Naive thymus-derived CD4-positive, alpha-beta T cell (primary cell): Measurements from ENCODE around the gene NTRK2. TPM values are rescaled to one million over a fixed set of nuclear protein-coding genes. Genes with fewer than 3 reads are reported as not detected.

Experiments used
- ATAC-seq: fragments of 150-1000 bp; cut with Tn5 transposase; 2 replicates; pipeline ENCODE4 v1.10.0; 2021; ENCODE audit warnings: mild to moderate bottlenecking, moderate library complexity
- CTCF ChIA-PET: fragments of 350-600 bp; sonication (Branson Sonifier 250); formaldehyde crosslinking; loops from one replicate; lab custom pipeline; 2021; ENCODE audit warnings: antibody characterized with exemption; lab: Charles Lee
- POLR2A ChIA-PET: fragments of 350-600 bp; sonication (Branson Sonifier 250); formaldehyde crosslinking; loops from one replicate; lab custom pipeline; 2021; ENCODE audit warnings: antibody characterized with exemption, inconsistent platforms; lab: Charles Lee
- DNase-seq, 9 donors: peaks; one replicate each; pipeline versions ENCODE4 v3.0.0 to v3.0.0-alpha.2; 2020 to 2022; ENCODE audit warnings: mixed read lengths in 1 of 9
- H3K27ac ChIP-seq: one replicate; pipeline ENCODE4 v1.7.0; 2013; ENCODE audit warnings: mild to moderate bottlenecking, low read depth, low read length, moderate library complexity
- H3K27me3 ChIP-seq, 2 donors: one replicate each; pipeline ENCODE4 v1.7.0; 2013; ENCODE audit warnings: low read length in 2 of 2, mild to moderate bottlenecking in 2 of 2, moderate library complexity in 2 of 2; ENCODE audit not compliant: control insufficient read depth in 2 of 2, insufficient read depth in 2 of 2
- H3K36me3 ChIP-seq, 3 experiments: 1 replicate in 2 of 3; 2 replicates in 1 of 3; pipeline ENCODE4 v1.7.0; 2013; ENCODE audit warnings: low read length in 3 of 3, mild to moderate bottlenecking in 3 of 3, moderate library complexity in 1 of 3; ENCODE audit not compliant: insufficient read depth in 3 of 3, control insufficient read depth in 2 of 3
- H3K4me1 ChIP-seq, 2 donors: one replicate each; pipeline ENCODE4 v1.7.0; 2013; ENCODE audit warnings: low read length in 2 of 2, mild to moderate bottlenecking in 2 of 2, moderate library complexity in 1 of 2; ENCODE audit not compliant: control insufficient read depth in 2 of 2, insufficient read depth in 2 of 2
- H3K4me3 ChIP-seq: 2 replicates; pipeline ENCODE4 v1.7.0; 2013; ENCODE audit warnings: mild to moderate bottlenecking, low read length
- H3K9me3 ChIP-seq, 3 experiments: 1 replicate in 2 of 3; 2 replicates in 1 of 3; pipeline ENCODE4 v1.7.0; 2013; ENCODE audit warnings: low read length in 3 of 3; ENCODE audit not compliant: control insufficient read depth in 2 of 3
- H3K27ac Mint-ChIP-seq, 9 donors: one replicate each; pipeline ENCODE4 v1.8.0; 2020 to 2022; ENCODE audit warnings: mixed read lengths in 9 of 9, mild to moderate bottlenecking in 8 of 9, moderate library complexity in 5 of 9, inconsistent platforms in 2 of 9
- H3K27me3 Mint-ChIP-seq, 5 donors: one replicate each; pipeline ENCODE4 v1.8.0; 2021 to 2022; ENCODE audit warnings: mixed read lengths in 5 of 5, mild to moderate bottlenecking in 1 of 5
- H3K36me3 Mint-ChIP-seq, 5 donors: one replicate each; pipeline ENCODE4 v1.8.0; 2020 to 2022; ENCODE audit warnings: mixed read lengths in 5 of 5, mild to moderate bottlenecking in 3 of 5, inconsistent platforms in 1 of 5
- H3K4me1 Mint-ChIP-seq, 7 donors: one replicate each; pipeline ENCODE4 v1.8.0; 2020 to 2022; ENCODE audit warnings: mixed read lengths in 7 of 7, mild to moderate bottlenecking in 3 of 7, inconsistent platforms in 1 of 7
- H3K4me3 Mint-ChIP-seq, 10 donors: one replicate each; pipeline ENCODE4 v1.8.0; 2020 to 2022; ENCODE audit warnings: mild to moderate bottlenecking in 10 of 10, mixed read lengths in 10 of 10, moderate library complexity in 6 of 10, inconsistent platforms in 2 of 10
- H3K9me3 Mint-ChIP-seq, 11 donors: one replicate each; pipeline ENCODE4 v1.8.0; 2020 to 2022; ENCODE audit warnings: mixed read lengths in 11 of 11, mild to moderate bottlenecking in 4 of 11, inconsistent platforms in 1 of 11, moderate library complexity in 1 of 11
- intact Hi-C, 2 donors: fragments of 100-400 bp; cut with micrococcal nuclease; formaldehyde crosslinking; loops; one replicate each; pipeline ENCODE4 v1.15.1; 2023
- polyA plus RNA-seq, 2 donors: library from polyadenylated mRNA; unstranded; fragments of 300-500 nt; fragmentation: Illumina TruSeq; gene quantifications; one replicate each; pipeline ENCODE4 v1.2.3, GENCODE V29; 2021
- total RNA-seq, 6 experiments: library from RNA in 5 of 6; stranded (reverse) in 5 of 6; gene quantifications; 1 replicate in 5 of 6; 2 replicates in 1 of 6; pipeline ENCODE4 v1.2.3 and lab custom pipeline; 2021 to 2026

NTRK2 gene
- total and polyA plus RNA-seq, 7 experiments from 2014 or later, result 0.07 to 1.2 TPM; not detected in 5

DNA sequence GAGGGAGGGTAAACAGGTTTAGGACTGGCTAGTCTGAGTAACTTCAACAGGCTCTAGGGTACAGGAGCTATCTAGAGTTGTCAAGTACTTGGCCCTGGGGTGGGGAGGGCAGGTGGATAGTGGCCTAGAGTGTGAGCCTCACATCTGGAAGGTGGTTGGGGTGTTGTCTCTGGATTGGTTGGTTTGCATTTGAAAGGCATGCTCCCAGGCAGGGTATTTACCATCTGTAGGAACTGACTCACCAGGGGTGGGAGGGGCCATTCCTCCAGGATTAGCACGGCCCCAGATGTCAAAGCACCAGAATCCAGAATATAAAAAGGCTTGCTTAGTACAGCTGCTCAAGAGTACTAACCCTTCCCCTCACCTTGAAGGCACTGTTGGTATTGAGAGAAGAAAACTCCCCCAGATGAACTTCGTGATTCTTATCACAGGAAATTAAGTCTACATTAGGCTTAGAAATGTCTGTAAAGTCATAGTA, 193.3 kb downstream of the NTRK2 start:
- ChIA-PET CTCF (interaction anchor here (0.6 kb wide), 1 partner anchor 617 kb away, joined by 3 read pairs; no protein-coding TSS in a partner anchor), POLR2A (no interaction called here)
- H3K9me3 Mint-ChIP-seq, result peaks cover 0 to 4% (median 0%) of the 10 kb centered on the region in 11 donors
- DNase-seq (no peak), ATAC-seq (no peak)
- H3K4me3 Mint-ChIP-seq, result no peak overlapping the region
- H3K4me1 Mint-ChIP-seq, result peaks cover 0 to 2% (median 0%) of the 10 kb centered on the region in 7 donors
- Histone ChIP-seq H3K27ac (no peak overlapping the region), H3K4me1 (no peaks in the 10 kb centered on the region), H3K9me3 (no peaks in the 10 kb centered on the region), H3K36me3 (no peaks in the 10 kb centered on the region), H3K4me3 (no peak overlapping the region), H3K27me3 (no peaks in the 10 kb centered on the region)
- no peaks in the 10 kb centered on the region for H3K36me3 Mint-ChIP-seq
- H3K27ac Mint-ChIP-seq, result no peak overlapping the region
- peaks cover 0 to 14% (median 7%) of the 10 kb centered on the region in 5 donors for H3K27me3 Mint-ChIP-seq
- intact Hi-C loops, result no loop called here

DNA sequence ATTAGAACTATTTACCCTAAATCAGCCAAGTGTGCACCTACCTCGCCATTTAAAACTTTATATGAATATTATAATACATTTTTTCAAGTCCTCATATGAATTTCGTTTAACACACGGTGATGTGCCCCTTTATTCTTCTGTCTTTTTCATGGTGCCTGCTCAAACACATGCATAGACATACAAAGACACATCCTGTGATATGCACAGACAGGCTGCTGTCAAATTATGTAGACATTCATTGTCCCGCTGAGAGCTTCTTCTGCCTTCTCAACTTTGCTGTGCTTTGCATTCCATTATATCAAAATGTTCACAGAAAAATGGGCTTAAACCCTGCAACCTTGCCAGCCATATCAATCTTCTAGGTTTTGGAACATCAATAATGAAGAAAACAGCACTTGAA, 193.8 kb downstream of the NTRK2 start:
- DNase-seq (no peak), ATAC-seq (no peak)
- Mint-ChIP-seq H3K36me3 (no peaks in the 10 kb centered on the region), H3K4me1 (peaks cover 0 to 2% (median 0%) of the 10 kb centered on the region in 7 donors), H3K27me3 (peaks cover 0 to 11% (median 7%) of the 10 kb centered on the region in 5 donors), H3K9me3 (peaks cover 0 to 4% (median 0%) of the 10 kb centered on the region in 11 donors), H3K27ac (no peak overlapping the region), H3K4me3 (no peak overlapping the region)
- Histone ChIP-seq H3K27me3 (no peaks in the 10 kb centered on the region), H3K27ac (no peak overlapping the region), H3K4me1 (no peaks in the 10 kb centered on the region), H3K36me3 (no peaks in the 10 kb centered on the region), H3K4me3 (no peak overlapping the region), H3K9me3 (no peaks in the 10 kb centered on the region)
- intact Hi-C loops, result no loop called here
- CTCF ChIA-PET, result interaction anchor here (0.6 kb wide), 1 partner anchor 616 kb away, joined by 3 read pairs; no protein-coding TSS in a partner anchor
- POLR2A ChIA-PET, result no interaction called here

DNA sequence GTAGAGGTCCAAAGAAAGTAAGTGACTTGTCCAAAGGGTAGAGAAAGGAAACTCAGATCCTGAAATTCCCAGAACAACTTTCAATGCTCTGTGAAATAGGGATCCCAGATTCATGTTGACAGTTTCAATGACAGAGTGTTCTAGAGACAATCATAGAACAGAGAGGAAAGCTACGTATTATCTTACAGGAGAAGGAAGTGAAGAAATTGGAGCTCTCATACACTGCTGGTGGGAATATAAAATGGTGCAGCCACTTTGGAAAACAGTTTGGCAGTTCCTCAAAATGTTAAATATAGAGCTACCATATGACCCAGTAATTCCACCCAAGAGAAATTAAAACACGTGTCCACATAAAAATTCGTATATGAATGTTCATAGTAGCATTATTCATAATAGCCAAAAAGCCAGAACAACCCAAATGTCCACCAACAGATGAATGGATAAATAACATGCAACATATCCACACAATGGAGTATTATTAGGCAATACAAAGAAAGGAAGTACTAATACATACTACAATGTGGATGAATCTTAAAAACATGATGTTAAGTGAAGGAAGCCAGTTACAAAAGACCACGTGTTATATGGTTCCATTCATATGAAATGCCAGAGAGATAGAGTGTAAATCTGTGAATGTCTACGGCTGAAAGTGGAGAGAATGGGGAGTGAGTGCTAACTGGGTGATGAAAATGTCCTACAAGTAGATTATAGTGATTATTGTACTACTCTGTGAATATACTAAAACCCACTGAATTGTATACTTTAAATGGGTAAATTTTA, 197.1 kb downstream of the NTRK2 start:
- H3K36me3 ChIP-seq, result no peaks in the 10 kb centered on the region
- H3K9me3 Mint-ChIP-seq, result peaks cover 0 to 2% (median 0%) of the 10 kb centered on the region in 11 donors
- ChIA-PET POLR2A (no interaction called here), CTCF (no interaction called here)
- no peaks in the 10 kb centered on the region for H3K9me3 ChIP-seq
- H3K27ac Mint-ChIP-seq, result no peak overlapping the region
- intact Hi-C loops, result no loop called here
- H3K4me3 ChIP-seq, result no peak overlapping the region
- peaks cover 0 to 2% (median 0%) of the 10 kb centered on the region in 7 donors for H3K4me1 Mint-ChIP-seq
- no peak overlapping the region for H3K27ac ChIP-seq
- no peak overlapping the region for H3K4me3 Mint-ChIP-seq
- ATAC-seq (no peak), DNase-seq (no peak)
- H3K27me3 ChIP-seq, result no peaks in the 10 kb centered on the region
- no peaks in the 10 kb centered on the region for H3K4me1 ChIP-seq
- peaks cover 0 to 7% (median 0%) of the 10 kb centered on the region in 5 donors for H3K27me3 Mint-ChIP-seq
- H3K36me3 Mint-ChIP-seq, result no peaks in the 10 kb centered on the region

GRCh38 chr9:84867186-84867585, 197.7 kb downstream of the NTRK2 start:
- POLR2A ChIA-PET, result no interaction called here
- peaks cover 0 to 2% (median 0%) of the 10 kb centered on the region in 11 donors for H3K9me3 Mint-ChIP-seq
- H3K4me3 ChIP-seq, result no peak overlapping the region
- no peaks in the 10 kb centered on the region for H3K36me3 Mint-ChIP-seq
- H3K4me1 Mint-ChIP-seq, result peaks cover 0 to 2% (median 0%) of the 10 kb centered on the region in 7 donors
- intact Hi-C loops, result no loop called here
- no peak overlapping the region for H3K27ac ChIP-seq
- no peak for DNase-seq
- no peak for ATAC-seq
- no peaks in the 10 kb centered on the region for H3K36me3 ChIP-seq
- no peaks in the 10 kb centered on the region for H3K4me1 ChIP-seq
- H3K27me3 ChIP-seq, result no peaks in the 10 kb centered on the region
- H3K4me3 Mint-ChIP-seq, result no peak overlapping the region
- no peak overlapping the region for H3K27ac Mint-ChIP-seq
- no peaks in the 10 kb centered on the region for H3K9me3 ChIP-seq
- CTCF ChIA-PET, result no interaction called here
- peaks cover 0 to 7% (median 0%) of the 10 kb centered on the region in 5 donors for H3K27me3 Mint-ChIP-seq

DNA sequence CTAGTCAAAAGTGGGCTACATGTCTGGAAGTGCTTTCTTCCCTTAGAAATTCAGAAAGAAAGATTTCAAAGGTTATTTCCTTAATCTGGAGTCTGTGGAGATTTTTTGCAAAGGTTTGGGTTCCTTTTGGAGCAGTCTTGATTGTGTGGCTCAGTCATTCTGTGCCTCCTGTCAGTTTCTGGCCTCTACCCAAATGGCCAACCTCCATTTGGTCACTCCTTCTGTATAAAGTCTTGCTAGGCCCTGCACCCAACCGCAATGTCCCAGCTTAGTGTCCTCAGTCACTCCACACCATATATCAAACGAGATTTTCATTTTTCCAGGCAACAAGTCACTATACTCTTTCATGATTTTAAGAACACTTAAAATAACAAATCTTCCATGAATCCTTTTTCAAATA, 199.6 kb downstream of the NTRK2 start:
- H3K9me3 Mint-ChIP-seq, result no peaks in the 10 kb centered on the region
- ATAC-seq, result no peak
- POLR2A ChIA-PET, result no interaction called here

DNA sequence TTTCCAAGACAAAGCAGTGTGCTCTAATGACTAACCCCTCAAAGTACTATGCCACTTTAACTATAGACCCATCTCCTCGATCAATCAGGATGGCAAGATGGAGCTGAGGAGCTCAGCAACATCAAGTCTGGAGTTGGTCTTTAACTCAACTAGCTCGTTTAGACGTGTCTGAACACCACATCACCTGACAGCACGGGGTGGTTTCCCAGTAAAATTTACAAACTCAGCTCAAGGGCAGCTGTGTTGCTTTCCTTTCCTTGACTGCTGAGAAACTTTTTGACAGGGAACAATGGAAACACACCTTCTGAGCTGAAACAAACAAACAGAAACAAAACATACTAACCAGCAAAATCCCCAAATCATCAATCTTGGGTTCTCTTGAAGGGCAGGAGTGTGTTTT, 202.5 kb downstream of the NTRK2 start:
- Mint-ChIP-seq H3K27ac (no peak overlapping the region), H3K36me3 (no peaks in the 10 kb centered on the region), H3K9me3 (peaks cover 0 to 2% (median 0%) of the 10 kb centered on the region in 11 donors), H3K4me3 (no peak overlapping the region), H3K4me1 (peaks cover 0 to 4% (median 0%) of the 10 kb centered on the region in 7 donors), H3K27me3 (no peaks in the 10 kb centered on the region)
- ATAC-seq, result no peak
- Histone ChIP-seq H3K27ac (no peak overlapping the region), H3K4me1 (no peaks in the 10 kb centered on the region), H3K9me3 (no peaks in the 10 kb centered on the region), H3K27me3 (no peaks in the 10 kb centered on the region), H3K4me3 (no peak overlapping the region), H3K36me3 (no peaks in the 10 kb centered on the region)
- intact Hi-C loops, result no loop called here
- no peak for DNase-seq
- ChIA-PET CTCF (no interaction called here), POLR2A (no interaction called here)

More for the DNA sequence above, 199.6 kb downstream of the NTRK2 start:
- no peak overlapping the region for H3K27ac ChIP-seq
- CTCF ChIA-PET, result no interaction called here
- no peaks in the 10 kb centered on the region for H3K4me1 ChIP-seq
- Mint-ChIP-seq H3K27ac (no peak overlapping the region), H3K36me3 (no peaks in the 10 kb centered on the region), H3K27me3 (peaks cover 0 to 4% (median 0%) of the 10 kb centered on the region in 5 donors), H3K4me3 (no peak overlapping the region), H3K4me1 (peaks cover 0 to 2% (median 0%) of the 10 kb centered on the region in 7 donors)
- no peaks in the 10 kb centered on the region for H3K36me3 ChIP-seq
- H3K27me3 ChIP-seq, result no peaks in the 10 kb centered on the region
- no peak overlapping the region for H3K4me3 ChIP-seq
- intact Hi-C loops, result no loop called here
- DNase-seq, result no peak
- no peaks in the 10 kb centered on the region for H3K9me3 ChIP-seq
